Measurements from ENCODE around the gene PROZ. TPM values are rescaled to one million over a fixed set of nuclear protein-coding genes. Genes with fewer than 3 reads are reported as not detected.

Gene PROZ
- polyA plus RNA-seq, 1 donor (not counting 4 experiments of a cell fraction or from before 2014, with no cell fraction given): not detected

DNA sequence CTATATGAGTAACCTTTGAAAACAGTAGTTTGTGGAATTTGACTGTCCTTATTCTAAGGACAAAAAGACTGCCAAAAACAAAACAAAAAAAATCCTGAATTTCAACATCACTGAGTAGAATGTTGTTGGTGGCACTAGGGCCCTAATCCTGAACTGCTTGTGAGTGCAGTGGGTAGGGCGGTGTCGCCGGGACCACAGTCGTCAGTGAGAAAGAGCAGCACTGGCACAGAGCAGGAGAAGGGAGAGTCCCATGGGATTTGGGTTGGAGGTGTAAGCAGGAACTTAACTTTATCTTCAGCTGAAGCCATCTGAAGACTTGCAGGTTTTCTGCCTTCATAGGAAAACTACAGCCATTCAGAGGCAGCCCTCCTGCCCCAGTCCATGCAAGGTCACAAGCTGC lies 44.5 kb downstream of the PROZ start:
- Histone ChIP-seq H3K4me3 (ENCODE audit: control insufficient read depth in 2 of 3, extremely low read depth in 1 of 3, insufficient read depth in 2 of 3, low read depth in 1 of 3, low read length in 3 of 3) (no peak overlapping the region), H3K9ac (ENCODE audit: control insufficient read depth, extremely low read depth, insufficient read depth, low read length) (no peak overlapping the region), H4K20me1 (ENCODE audit: control insufficient read depth, extremely low read depth, insufficient read depth, low read length) (peaks cover 6% of the 10 kb centered on the region), H2AFZ (ENCODE audit: control insufficient read depth, low read length) (no peak overlapping the region), H3K9me3 (ENCODE audit: control insufficient read depth, low read depth, low read length) (no peaks in the 10 kb centered on the region), H3K79me2 (ENCODE audit: control insufficient read depth, insufficient read depth, low read length) (peaks cover 81% of the 10 kb centered on the region), H3K27ac (ENCODE audit: control insufficient read depth, insufficient read depth, low read length) (no peak overlapping the region), H3K4me1 (ENCODE audit: control insufficient read depth, extremely low read depth, insufficient read depth, low read length) (peaks cover 25% of the 10 kb centered on the region), H3K36me3 (ENCODE audit: control insufficient read depth in 2 of 2, extremely low read depth in 1 of 2, insufficient read depth in 2 of 2, low read length in 2 of 2) (peaks cover 13 to 15% of the 10 kb centered on the region in 2 experiments), H3K9me1 (ENCODE audit: control insufficient read depth, extremely low read depth, insufficient read depth, low read length) (no peaks in the 10 kb centered on the region), H3K27me3 (ENCODE audit: control insufficient read depth, extremely low read depth, insufficient read depth, low read length) (no peaks in the 10 kb centered on the region), H3K4me2 (ENCODE audit: control insufficient read depth, extremely low read depth, insufficient read depth, low read depth, low read length) (no peak overlapping the region)
- FAIRE-seq: no peak
- dilution Hi-C loops (cut with MboI; ENCODE audit: extremely low pct_ligation_motif_present, low sequenced_read_pairs): no loop called here
- TF ChIP-seq, protein P1, sequence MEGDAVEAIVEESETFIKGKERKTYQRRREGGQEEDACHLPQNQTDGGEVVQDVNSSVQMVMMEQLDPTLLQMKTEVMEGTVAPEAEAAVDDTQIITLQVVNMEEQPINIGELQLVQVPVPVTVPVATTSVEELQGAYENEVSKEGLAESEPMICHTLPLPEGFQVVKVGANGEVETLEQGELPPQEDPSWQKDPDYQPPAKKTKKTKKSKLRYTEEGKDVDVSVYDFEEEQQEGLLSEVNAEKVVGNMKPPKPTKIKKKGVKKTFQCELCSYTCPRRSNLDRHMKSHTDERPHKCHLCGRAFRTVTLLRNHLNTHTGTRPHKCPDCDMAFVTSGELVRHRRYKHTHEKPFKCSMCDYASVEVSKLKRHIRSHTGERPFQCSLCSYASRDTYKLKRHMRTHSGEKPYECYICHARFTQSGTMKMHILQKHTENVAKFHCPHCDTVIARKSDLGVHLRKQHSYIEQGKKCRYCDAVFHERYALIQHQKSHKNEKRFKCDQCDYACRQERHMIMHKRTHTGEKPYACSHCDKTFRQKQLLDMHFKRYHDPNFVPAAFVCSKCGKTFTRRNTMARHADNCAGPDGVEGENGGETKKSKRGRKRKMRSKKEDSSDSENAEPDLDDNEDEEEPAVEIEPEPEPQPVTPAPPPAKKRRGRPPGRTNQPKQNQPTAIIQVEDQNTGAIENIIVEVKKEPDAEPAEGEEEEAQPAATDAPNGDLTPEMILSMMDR (optimal IDR thresholded peaks at IDR 0.05 in 1 of 3, IDR thresholded peaks at IDR 0.05 in 1 of 3, conservative IDR thresholded peaks at IDR 0.05 in 1 of 3; ENCODE audit: extremely low read depth in 1 of 3, insufficient read depth in 2 of 3, low read length in 3 of 3): no peak
- TF ChIP-seq EZH2 (IDR thresholded peaks at IDR 0.05; ENCODE audit: low read length): no peak
- no peak for DNase-seq (ENCODE audit: low read depth, low spot score)

DNA sequence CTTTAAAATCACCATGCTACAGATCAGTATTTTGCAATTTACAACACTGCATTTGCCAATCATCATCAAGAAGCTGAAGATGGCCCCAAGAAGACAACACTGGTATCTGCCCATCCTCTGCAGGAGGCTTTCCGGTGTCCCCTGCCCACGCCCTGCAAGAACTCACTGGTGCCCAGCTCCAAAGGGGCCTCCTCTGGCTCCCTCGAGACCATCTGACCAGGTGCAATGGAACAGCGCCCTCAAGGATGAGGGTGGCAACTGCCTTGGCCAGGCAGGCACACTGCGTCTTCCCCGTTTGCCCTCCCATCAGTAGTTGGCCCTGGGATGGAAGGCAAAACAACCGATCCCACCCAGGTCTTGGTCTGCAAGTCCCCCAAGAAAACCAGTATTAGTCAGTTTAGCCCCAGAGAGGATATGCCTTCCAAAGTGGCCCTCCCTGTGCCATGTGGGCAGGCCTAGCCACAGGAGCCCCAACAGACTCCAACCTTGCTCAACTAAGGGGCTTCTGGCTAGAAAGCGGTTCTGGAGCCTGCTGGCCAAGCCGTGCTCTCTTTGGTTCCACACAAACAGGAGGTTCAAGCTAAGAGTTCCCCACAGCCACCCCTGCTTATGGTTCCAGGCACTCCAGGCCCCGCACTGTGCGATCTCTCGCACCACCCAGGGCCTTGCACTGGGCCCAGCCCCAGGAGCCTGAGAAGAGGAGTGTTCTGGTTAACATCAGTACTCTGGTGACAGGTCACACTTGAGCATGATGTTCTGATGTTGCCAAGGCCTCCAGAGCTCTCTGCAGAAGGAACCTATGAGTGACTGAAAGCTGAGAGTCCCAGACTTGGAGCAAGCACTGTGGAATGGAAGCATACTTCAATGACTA lies 45.3 kb downstream of the PROZ start:
- DNase-seq (ENCODE audit: low read depth, low spot score) (no peak), FAIRE-seq (no peak)
- Histone ChIP-seq H3K4me2 (ENCODE audit: control insufficient read depth, extremely low read depth, insufficient read depth, low read depth, low read length) (no peak overlapping the region), H3K27ac (ENCODE audit: control insufficient read depth, insufficient read depth, low read length) (no peak overlapping the region), H4K20me1 (ENCODE audit: control insufficient read depth, extremely low read depth, insufficient read depth, low read length) (peaks cover 6% of the 10 kb centered on the region), H3K79me2 (ENCODE audit: control insufficient read depth, insufficient read depth, low read length) (peaks cover 86% of the 10 kb centered on the region), H3K27me3 (ENCODE audit: control insufficient read depth, extremely low read depth, insufficient read depth, low read length) (no peaks in the 10 kb centered on the region), H3K4me3 (ENCODE audit: control insufficient read depth in 2 of 3, extremely low read depth in 1 of 3, insufficient read depth in 2 of 3, low read depth in 1 of 3, low read length in 3 of 3) (no peak overlapping the region), H3K9me1 (ENCODE audit: control insufficient read depth, extremely low read depth, insufficient read depth, low read length) (no peaks in the 10 kb centered on the region), H3K4me1 (ENCODE audit: control insufficient read depth, extremely low read depth, insufficient read depth, low read length) (peaks cover 25% of the 10 kb centered on the region), H2AFZ (ENCODE audit: control insufficient read depth, low read length) (no peak overlapping the region), H3K36me3 (ENCODE audit: control insufficient read depth in 2 of 2, extremely low read depth in 1 of 2, insufficient read depth in 2 of 2, low read length in 2 of 2) (peaks cover 12 to 15% of the 10 kb centered on the region in 2 experiments), H3K9ac (ENCODE audit: control insufficient read depth, extremely low read depth, insufficient read depth, low read length) (no peak overlapping the region), H3K9me3 (ENCODE audit: control insufficient read depth, low read depth, low read length) (no peaks in the 10 kb centered on the region)
- TF ChIP-seq EZH2 (IDR thresholded peaks at IDR 0.05; ENCODE audit: low read length): no peak
- TF ChIP-seq, protein P1 (optimal IDR thresholded peaks at IDR 0.05 in 1 of 3, IDR thresholded peaks at IDR 0.05 in 1 of 3, conservative IDR thresholded peaks at IDR 0.05 in 1 of 3; ENCODE audit: extremely low read depth in 1 of 3, insufficient read depth in 2 of 3, low read length in 3 of 3): no peak
- dilution Hi-C loops (cut with MboI; ENCODE audit: extremely low pct_ligation_motif_present, low sequenced_read_pairs): no loop called here
